Glutamatergic neuron (in vitro differentiated cells): ENCODE measurements around the gene LRCH1. TPM values are rescaled to one million over a fixed set of nuclear protein-coding genes. Genes with fewer than 3 reads are reported as not detected.

Experiments used
- DNase-seq: peaks from one replicate; pipeline ENCODE4 v3.0.0; 2022
- H3K27ac Mint-ChIP-seq: one replicate; pipeline ENCODE4 v1.8.0; 2020; ENCODE audit warnings: mild to moderate bottlenecking, mixed read lengths, inconsistent platforms; ENCODE audit not compliant: unreplicated experiment
- H3K27me3 Mint-ChIP-seq: one replicate; pipeline ENCODE4 v1.8.0; 2020; ENCODE audit warnings: mild to moderate bottlenecking, moderate library complexity, mixed read lengths, inconsistent platforms; ENCODE audit not compliant: unreplicated experiment
- H3K36me3 Mint-ChIP-seq: one replicate; pipeline ENCODE4 v1.8.0; 2020; ENCODE audit warnings: mild to moderate bottlenecking, mixed read lengths, inconsistent platforms; ENCODE audit not compliant: unreplicated experiment
- H3K4me1 Mint-ChIP-seq: one replicate; pipeline ENCODE4 v1.8.0; 2020; ENCODE audit warnings: mild to moderate bottlenecking, low read depth, mixed read lengths, inconsistent platforms; ENCODE audit not compliant: unreplicated experiment
- H3K4me3 Mint-ChIP-seq: one replicate; pipeline ENCODE4 v1.8.0; 2020; ENCODE audit warnings: mild to moderate bottlenecking, mixed read lengths, inconsistent platforms; ENCODE audit not compliant: unreplicated experiment
- H3K9me3 Mint-ChIP-seq: one replicate; pipeline ENCODE4 v1.8.0; 2020; ENCODE audit warnings: mild to moderate bottlenecking, moderate library complexity, mixed read lengths, inconsistent platforms; ENCODE audit not compliant: unreplicated experiment
- CTCF ChIP-seq: fragments of 200-600 bp; sonication (generic); IDR thresholded peaks from one replicate; pipeline ENCODE4 v1.5.0; 2021; ENCODE audit not compliant: partially characterized antibody, unreplicated experiment
- total RNA-seq: library from RNA; stranded (reverse); fragmentation: NEBNext Ultra II Directional; extraction: Animal tissue kit (Norgen Biotek cat#: 25700); gene quantifications from one replicate; pipeline ENCODE4 v1.2.1, GENCODE V29; 2021; ENCODE audit not compliant: unreplicated experiment

The LRCH1 gene
- total RNA-seq, 1 donor from 2014 or later: 40.6 TPM

- Mint-ChIP-seq H3K27ac (no peak overlapping the region), H3K9me3 (peaks cover 7% of the 10 kb centered on the region)
These were observed 67.1 kb downstream of the LRCH1 start for GRCh38 chr13:46620029-46620428.

GRCh38 chr13:46620471-46620870, 67.5 kb downstream of the LRCH1 start:
- no peak for DNase-seq
- H3K27me3 Mint-ChIP-seq: peaks cover 7% of the 10 kb centered on the region
- no peak overlapping the region for H3K4me3 Mint-ChIP-seq
- no peak overlapping the region for H3K27ac Mint-ChIP-seq
- no peak for TF ChIP-seq CTCF
- H3K4me1 Mint-ChIP-seq: peaks cover 74% of the 10 kb centered on the region
- peaks cover 8% of the 10 kb centered on the region for H3K9me3 Mint-ChIP-seq
- no peaks in the 10 kb centered on the region for H3K36me3 Mint-ChIP-seq

More at GRCh38 chr13:46620029-46620428, 67.1 kb downstream of the LRCH1 start:
- Mint-ChIP-seq H3K4me1 (peaks cover 74% of the 10 kb centered on the region), H3K27me3 (peaks cover 4% of the 10 kb centered on the region), H3K4me3 (no peak overlapping the region), H3K36me3 (no peaks in the 10 kb centered on the region)
- DNase-seq: no peak
- TF ChIP-seq CTCF: no peak

GRCh38 chr13:46621133-46621532, 68.2 kb downstream of the LRCH1 start:
- Mint-ChIP-seq H3K4me1 (peaks cover 75% of the 10 kb centered on the region), H3K27me3 (peaks cover 7% of the 10 kb centered on the region), H3K9me3 (peaks cover 8% of the 10 kb centered on the region), H3K27ac (peak overlapping the region; percentile 86), H3K36me3 (no peaks in the 10 kb centered on the region), H3K4me3 (peak overlapping the region; percentile 63)
- DNase-seq: no peak
- no peak for TF ChIP-seq CTCF

- Mint-ChIP-seq H3K27me3 (peaks cover 7% of the 10 kb centered on the region), H3K36me3 (no peaks in the 10 kb centered on the region), H3K27ac (peak overlapping the region; percentile 98), H3K4me1 (peaks cover 74% of the 10 kb centered on the region), H3K4me3 (peak overlapping the region; percentile 34), H3K9me3 (peaks cover 8% of the 10 kb centered on the region)
- TF ChIP-seq CTCF: no peak
- no peak for DNase-seq
These were observed 69.0 kb downstream of the LRCH1 start for GRCh38 chr13:46621792-46622629.

GRCh38 chr13:46622630-46623256, 69.8 kb downstream of the LRCH1 start:
- H3K36me3 Mint-ChIP-seq: no peaks in the 10 kb centered on the region
- H3K4me1 Mint-ChIP-seq: peaks cover 73% of the 10 kb centered on the region
- H3K9me3 Mint-ChIP-seq: peaks cover 9% of the 10 kb centered on the region
- H3K27me3 Mint-ChIP-seq: peaks cover 7% of the 10 kb centered on the region
- peak; percentile 46 for DNase-seq
- TF ChIP-seq CTCF: no peak
- H3K27ac Mint-ChIP-seq: peak overlapping the region; percentile 98
- peak overlapping the region; percentile 74 for H3K4me3 Mint-ChIP-seq
